ENCODE data around the gene PSMA7. TPM values are rescaled to one million over a fixed set of nuclear protein-coding genes. Genes with fewer than 3 reads are reported as not detected.

The PSMA7 gene
- total RNA-seq, 1 experiment from 2014 or later, result 332 TPM

GRCh38 chr20:62149532-62150309, 6.5 kb upstream of the PSMA7 start:
- Histone ChIP-seq H4K20me1 (ENCODE audit: control insufficient read depth, insufficient read depth, insufficient read length) (no peaks in the 10 kb centered on the region), H3K27ac (ENCODE audit: insufficient read length, low read depth, low read length) (no peak overlapping the region)

More at GRCh38 chr20:62149532-62150309, 6.5 kb upstream of the PSMA7 start:
- Histone ChIP-seq H3K4me1 (ENCODE audit: insufficient read depth, low read length) (peaks cover 9% of the 10 kb centered on the region; the same call in 1 of the 2 replicates), H3K79me1 (ENCODE audit: insufficient read depth, low read depth, low read length, poor library complexity, severe bottlenecking) (peaks cover 19% of the 10 kb centered on the region), H3K79me2 (ENCODE audit: insufficient read depth, low read length) (peaks cover 67% of the 10 kb centered on the region), H3K9me3 (ENCODE audit: control insufficient read depth, low read depth, low read length) (no peaks in the 10 kb centered on the region), H3K27me3 (ENCODE audit: insufficient read depth, low read length) (no peaks in the 10 kb centered on the region), H3K56ac (ENCODE audit: insufficient read length, low read depth, low read length) (no peak overlapping the region), H2AFZ (ENCODE audit: low read length) (no peak overlapping the region), H2BK20ac (ENCODE audit: low read depth, low read length, poor library complexity, severe bottlenecking) (no peak overlapping the region), H2BK15ac (ENCODE audit: low read depth, low read length) (no peak overlapping the region), H3K4ac (ENCODE audit: low read depth, low read length) (no peak overlapping the region), H3K23ac (ENCODE audit: insufficient read length, low read depth, low read length) (no peak overlapping the region), H2AK5ac (ENCODE audit: insufficient read length, low read length) (no peak overlapping the region), H3T11ph (ENCODE audit: low read length) (no peak overlapping the region), H2BK5ac (ENCODE audit: insufficient read length, low read length) (no peak overlapping the region), H4K8ac (replicated peaks; ENCODE audit: insufficient read length, low read depth, low read length) (no peak overlapping the region), H2BK120ac (ENCODE audit: low read depth, low read length, poor library complexity, severe bottlenecking) (no peak overlapping the region), H4K5ac (ENCODE audit: insufficient read length, low read depth, low read length) (no peak overlapping the region), H2BK12ac (ENCODE audit: insufficient read length, low read depth, low read length) (no peak overlapping the region), H3K18ac (ENCODE audit: insufficient read length, low read depth, low read length) (no peak overlapping the region), H3K14ac (ENCODE audit: insufficient read depth, low read length) (peak overlapping the region; percentile 60; the same call in 1 of the 2 replicates), H3K9ac (ENCODE audit: extremely low read depth, insufficient read length, low read length) (no peak overlapping the region), H4K91ac (ENCODE audit: insufficient read length, low read depth, low read length) (no peak overlapping the region), H3K23me2 (ENCODE audit: insufficient read length, low read depth, low read length, poor library complexity, severe bottlenecking) (no peaks in the 10 kb centered on the region), H3K4me2 (ENCODE audit: insufficient read depth, insufficient read length, low read length) (no peak overlapping the region)
- DNase-seq, result peak; percentile 62
- H3K4me1 Mint-ChIP-seq, result peaks cover 38 to 40% of the 10 kb centered on the region in 2 experiments
- peaks cover 35 to 45% (median 36%) of the 10 kb centered on the region in 3 experiments for H3K36me3 Mint-ChIP-seq (ENCODE audit: insufficient read depth in 1 of 3, low read depth in 3 of 3)
- WGBS (ENCODE audit: extremely low coverage, insufficient read length, low lambda C conversion rate), result no CpG with 5 or more reads among the region's 24 CpGs
- peaks cover 6% of the 10 kb centered on the region in 2 experiments; a peak in 2 of 5 replicates for H3K9me3 Mint-ChIP-seq
- peak overlapping the region in 1 of 2 experiments; percentile 33; a peak in 1 of 5 replicates for H3K4me3 Mint-ChIP-seq
- peak overlapping the region; percentile 36 to 86 (median 65); a peak in 4 of 7 replicates for H3K27ac Mint-ChIP-seq
- no peaks in the 10 kb centered on the region for H3K27me3 Mint-ChIP-seq (ENCODE audit: low read depth)
- TF ChIP-seq CTCF (conservative IDR thresholded peaks at IDR 0.05), result no peak
